ENCODE data around the gene CMIP. TPM values are rescaled to one million over a fixed set of nuclear protein-coding genes. Genes with fewer than 3 reads are reported as not detected.

CMIP gene
- total RNA-seq, 1 donor from 2014 or later: 163 TPM

GRCh38 chr16:81454044-81454443, 9.4 kb downstream of the CMIP start:
- TF ChIP-seq, protein P1, sequence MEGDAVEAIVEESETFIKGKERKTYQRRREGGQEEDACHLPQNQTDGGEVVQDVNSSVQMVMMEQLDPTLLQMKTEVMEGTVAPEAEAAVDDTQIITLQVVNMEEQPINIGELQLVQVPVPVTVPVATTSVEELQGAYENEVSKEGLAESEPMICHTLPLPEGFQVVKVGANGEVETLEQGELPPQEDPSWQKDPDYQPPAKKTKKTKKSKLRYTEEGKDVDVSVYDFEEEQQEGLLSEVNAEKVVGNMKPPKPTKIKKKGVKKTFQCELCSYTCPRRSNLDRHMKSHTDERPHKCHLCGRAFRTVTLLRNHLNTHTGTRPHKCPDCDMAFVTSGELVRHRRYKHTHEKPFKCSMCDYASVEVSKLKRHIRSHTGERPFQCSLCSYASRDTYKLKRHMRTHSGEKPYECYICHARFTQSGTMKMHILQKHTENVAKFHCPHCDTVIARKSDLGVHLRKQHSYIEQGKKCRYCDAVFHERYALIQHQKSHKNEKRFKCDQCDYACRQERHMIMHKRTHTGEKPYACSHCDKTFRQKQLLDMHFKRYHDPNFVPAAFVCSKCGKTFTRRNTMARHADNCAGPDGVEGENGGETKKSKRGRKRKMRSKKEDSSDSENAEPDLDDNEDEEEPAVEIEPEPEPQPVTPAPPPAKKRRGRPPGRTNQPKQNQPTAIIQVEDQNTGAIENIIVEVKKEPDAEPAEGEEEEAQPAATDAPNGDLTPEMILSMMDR (IDR thresholded peaks at IDR 0.05; ENCODE audit: partially characterized antibody, unreplicated experiment): no peak
- Mint-ChIP-seq H3K27me3 (ENCODE audit: unreplicated experiment) (peaks cover 14% of the 10 kb centered on the region), H3K36me3 (ENCODE audit: unreplicated experiment) (peaks cover 4% of the 10 kb centered on the region), H3K4me3 (ENCODE audit: unreplicated experiment) (no peak overlapping the region), H3K9me3 (ENCODE audit: unreplicated experiment) (peaks cover 12% of the 10 kb centered on the region), H3K27ac (ENCODE audit: unreplicated experiment) (no peak overlapping the region), H3K4me1 (ENCODE audit: low read depth, unreplicated experiment) (peaks cover 65% of the 10 kb centered on the region)
- no peak for DNase-seq

- Mint-ChIP-seq H3K9me3 (ENCODE audit: unreplicated experiment) (peaks cover 12% of the 10 kb centered on the region), H3K27me3 (ENCODE audit: unreplicated experiment) (peaks cover 11% of the 10 kb centered on the region), H3K27ac (ENCODE audit: unreplicated experiment) (no peak overlapping the region), H3K4me1 (ENCODE audit: low read depth, unreplicated experiment) (peaks cover 56% of the 10 kb centered on the region), H3K36me3 (ENCODE audit: unreplicated experiment) (peaks cover 4% of the 10 kb centered on the region), H3K4me3 (ENCODE audit: unreplicated experiment) (no peak overlapping the region)
- TF ChIP-seq, protein P1 (IDR thresholded peaks at IDR 0.05; ENCODE audit: partially characterized antibody, unreplicated experiment): no peak
- DNase-seq: no peak
Observed at GRCh38 chr16:81455006-81455405, 10.4 kb downstream of the CMIP start.

- peaks cover 10% of the 10 kb centered on the region for H3K27me3 Mint-ChIP-seq (ENCODE audit: unreplicated experiment)
- H3K27ac Mint-ChIP-seq (ENCODE audit: unreplicated experiment): no peak overlapping the region
- no peak overlapping the region for H3K4me3 Mint-ChIP-seq (ENCODE audit: unreplicated experiment)
- peaks cover 9% of the 10 kb centered on the region for H3K9me3 Mint-ChIP-seq (ENCODE audit: unreplicated experiment)
- H3K36me3 Mint-ChIP-seq (ENCODE audit: unreplicated experiment): peaks cover 4% of the 10 kb centered on the region
- H3K4me1 Mint-ChIP-seq (ENCODE audit: low read depth, unreplicated experiment): peaks cover 53% of the 10 kb centered on the region
- no peak for DNase-seq
- TF ChIP-seq, protein P1 (IDR thresholded peaks at IDR 0.05; ENCODE audit: partially characterized antibody, unreplicated experiment): no peak
Observed at GRCh38 chr16:81455720-81456494, 11.3 kb downstream of the CMIP start.

DNA sequence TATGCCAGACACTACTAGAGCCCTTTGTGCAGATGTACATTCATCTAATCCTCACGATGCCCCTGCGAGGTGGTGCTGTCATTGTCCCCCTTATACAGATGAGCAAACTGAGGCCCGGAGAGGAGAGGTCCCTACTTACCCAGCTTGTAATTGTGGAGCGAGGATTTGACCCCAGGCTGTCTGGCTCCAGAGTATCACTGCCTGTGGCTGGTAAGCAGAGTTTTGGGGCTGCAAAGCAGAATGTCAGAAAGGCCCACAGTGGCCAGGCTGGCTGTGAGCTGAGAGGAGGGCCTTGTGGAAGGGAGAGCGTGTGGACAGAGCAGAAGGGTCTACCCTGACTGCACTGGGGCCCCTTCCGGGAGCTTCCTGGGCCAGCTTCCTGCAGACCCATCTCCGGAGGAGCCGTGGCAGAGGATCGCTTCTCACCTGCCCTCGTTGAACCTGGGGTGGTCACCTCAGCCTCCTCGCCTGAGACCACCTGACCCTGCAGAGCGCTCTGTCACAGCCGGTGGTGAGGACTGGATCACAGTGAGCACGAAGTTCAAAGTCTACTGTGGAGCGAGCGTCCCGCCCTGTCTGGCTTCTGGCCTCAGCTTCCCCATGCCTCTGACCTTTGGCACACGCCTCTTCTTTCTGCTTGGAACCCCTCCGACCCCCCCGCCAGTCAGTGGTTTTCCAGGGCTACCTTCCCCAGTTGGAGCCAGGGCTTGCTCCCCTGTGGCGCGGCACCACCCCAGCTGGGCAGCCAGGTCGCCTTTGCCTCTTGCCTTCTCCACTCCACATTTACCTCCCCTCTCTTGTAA, 12.1 kb downstream of the CMIP start:
- Mint-ChIP-seq H3K9me3 (ENCODE audit: unreplicated experiment) (peaks cover 9% of the 10 kb centered on the region), H3K27ac (ENCODE audit: unreplicated experiment) (no peak overlapping the region), H3K4me3 (ENCODE audit: unreplicated experiment) (peak overlapping the region; percentile 10), H3K27me3 (ENCODE audit: unreplicated experiment) (peaks cover 10% of the 10 kb centered on the region), H3K36me3 (ENCODE audit: unreplicated experiment) (peaks cover 4% of the 10 kb centered on the region), H3K4me1 (ENCODE audit: low read depth, unreplicated experiment) (peaks cover 47% of the 10 kb centered on the region)
- TF ChIP-seq, protein P1 (IDR thresholded peaks at IDR 0.05; ENCODE audit: partially characterized antibody, unreplicated experiment): no peak
- no peak for DNase-seq

Data from glutamatergic neuron (in vitro differentiated cells).